Melanocyte of skin (primary cell): ENCODE measurements around the gene UBAP1L. TPM values are rescaled to one million over a fixed set of nuclear protein-coding genes. Genes with fewer than 3 reads are reported as not detected.

Experiments
- small RNA-seq, 2 donors: library from RNA; depleted of rRNA; stranded (forward); fragments of <200 nt; gene quantifications; one replicate each; pipeline ENCODE3, GENCODE V24; 2012
- total RNA-seq, 2 donors: library from RNA; depleted of rRNA; stranded (reverse); fragments of >200 nt; gene quantifications; 2 replicates each; pipeline ENCODE4 v1.2.3, GENCODE V29; 2012

UBAP1L gene
- 10 to 100 TPM in 1 of 2 donors, 1 to 10 TPM in 1; 5.2 to 11.0 TPM for total RNA-seq

GRCh38 chr15:65115086-65115485 lies at the start of gene UBAP1L:
TSS of gene UBAP1L (minus strand) at chr15:65115200. CDS start at chr15:65106215, 8,985 bp downstream.

GRCh38 chr15:65133548-65134200 lies 18.7 kb upstream of the UBAP1L start, which contains the start of gene PDCD7:
TSS of gene PDCD7 (minus strand) at chr15:65133808. CDS start at chr15:65133781, 27 bp downstream.

GRCh38 chr15:65076486-65077290 lies 38.3 kb downstream of the UBAP1L start, which contains the start of gene KBTBD13:
TSS of gene KBTBD13 (plus strand) at chr15:65076746. CDS start at chr15:65076816, 70 bp downstream.

GRCh38 chr15:65067645-65068402 lies 47.2 kb downstream of the UBAP1L start, which contains the start of gene RASL12:
TSS of gene RASL12 (minus strand) at chr15:65067991. CDS start at chr15:65067835, 156 bp downstream.

GRCh38 chr15:65044724-65045481 lies 70.1 kb downstream of the UBAP1L start, which contains the start of gene SLC51B:
TSS of gene SLC51B (plus strand) at chr15:65045387. CDS start at chr15:65050005, 4,618 bp downstream.

Small RNAs within 50 kb of the gene (small RNA-seq; reads per million reads assigned to genes)
- 0 to 0.04 reads per million in 2 donors for gene AC013553.1

Other genes with a start within 250 kb of the UBAP1L start
- 1 to 10 TPM; 4.0 to 4.8 TPM for gene ANKDD1A, start 203.3 kb downstream of the UBAP1L start, total RNA-seq
- gene SPG21, start 125.3 kb downstream of the UBAP1L start, total RNA-seq = 100 to 1,000 TPM in 1 of 2 donors, 10 to 100 TPM in 1; 98.4 to 104 TPM
- 10 to 100 TPM; 23.1 to 31.3 TPM for gene MTFMT, start 85.6 kb downstream of the UBAP1L start, total RNA-seq
- not detected for gene SLC51B, start 69.8 kb downstream of the UBAP1L start, total RNA-seq
- under 1 TPM; 0.33 to 0.69 TPM for gene RASL12, start 47.2 kb downstream of the UBAP1L start, total RNA-seq
- gene KBTBD13, start 38.5 kb downstream of the UBAP1L start, total RNA-seq = not detected
- gene PDCD7, start 18.6 kb upstream of the UBAP1L start, total RNA-seq = 10 to 100 TPM; 18.2 to 24.3 TPM
- gene CLPX, start 70.1 kb upstream of the UBAP1L start, total RNA-seq = 10 to 100 TPM; 38.2 to 38.3 TPM
- gene CILP, start 96.3 kb upstream of the UBAP1L start, total RNA-seq = not detected
- gene PARP16, start 171.7 kb upstream of the UBAP1L start, total RNA-seq = 1 to 10 TPM; 2.8 to 3.7 TPM
- gene RNU5A-1, start 180.9 kb upstream of the UBAP1L start, total RNA-seq = not detected
- not detected for gene RNU5B-1, start 189.5 kb upstream of the UBAP1L start, total RNA-seq